ENCODE results near the gene RAP2C. TPM values are rescaled to one million over a fixed set of nuclear protein-coding genes. Genes with fewer than 3 reads are reported as not detected.

RAP2C gene
- total RNA-seq, 1 experiment from 2014 or later, result 27.8 TPM

DNA sequence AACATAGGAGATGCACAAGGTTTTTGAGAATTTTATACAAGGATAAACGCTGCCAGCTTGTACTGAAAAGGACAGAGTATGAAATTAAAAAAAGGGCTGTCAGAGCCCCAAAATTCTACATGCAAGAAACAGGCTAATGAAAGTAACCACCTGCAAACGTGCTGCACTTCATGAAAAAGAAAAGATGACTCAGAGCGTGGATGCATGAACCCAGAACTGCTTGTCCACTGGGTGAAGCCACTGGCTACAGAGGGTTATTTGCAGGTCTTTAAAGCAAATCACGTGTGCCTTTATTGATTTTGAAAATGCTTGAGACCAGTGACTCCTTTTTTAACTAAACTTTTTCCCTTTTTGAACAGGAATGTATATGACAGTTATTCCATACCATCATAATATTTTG, 66.1 kb downstream of the RAP2C start:
- Histone ChIP-seq H3K9me3 (ENCODE audit: insufficient read depth, low read depth) (no peaks in the 10 kb centered on the region), H3K27me3 (ENCODE audit: insufficient read depth, low read depth) (no peaks in the 10 kb centered on the region), H3K36me3 (ENCODE audit: low read depth) (no peaks in the 10 kb centered on the region), H3K27ac (no peak overlapping the region), H4K20me1 (ENCODE audit: insufficient read depth) (no peaks in the 10 kb centered on the region), H3K79me2 (ENCODE audit: low read depth) (no peaks in the 10 kb centered on the region), H3K4me2 (no peak overlapping the region), H3F3A (ENCODE audit: insufficient read depth, low read depth) (no peaks in the 10 kb centered on the region), H3K4me1 (replicated peaks; ENCODE audit: insufficient read depth) (no peaks in the 10 kb centered on the region), H2AFZ (no peak overlapping the region), H3K4me3 (no peak overlapping the region), H3K9me2 (ENCODE audit: insufficient read depth) (no peaks in the 10 kb centered on the region)
- BruUV-seq (replicated peaks), result no TSS peak
- TF ChIP-seq EZH2 (IDR thresholded peaks at IDR 0.05; ENCODE audit: low read depth), result no peak
- TF ChIP-seq, protein P1, sequence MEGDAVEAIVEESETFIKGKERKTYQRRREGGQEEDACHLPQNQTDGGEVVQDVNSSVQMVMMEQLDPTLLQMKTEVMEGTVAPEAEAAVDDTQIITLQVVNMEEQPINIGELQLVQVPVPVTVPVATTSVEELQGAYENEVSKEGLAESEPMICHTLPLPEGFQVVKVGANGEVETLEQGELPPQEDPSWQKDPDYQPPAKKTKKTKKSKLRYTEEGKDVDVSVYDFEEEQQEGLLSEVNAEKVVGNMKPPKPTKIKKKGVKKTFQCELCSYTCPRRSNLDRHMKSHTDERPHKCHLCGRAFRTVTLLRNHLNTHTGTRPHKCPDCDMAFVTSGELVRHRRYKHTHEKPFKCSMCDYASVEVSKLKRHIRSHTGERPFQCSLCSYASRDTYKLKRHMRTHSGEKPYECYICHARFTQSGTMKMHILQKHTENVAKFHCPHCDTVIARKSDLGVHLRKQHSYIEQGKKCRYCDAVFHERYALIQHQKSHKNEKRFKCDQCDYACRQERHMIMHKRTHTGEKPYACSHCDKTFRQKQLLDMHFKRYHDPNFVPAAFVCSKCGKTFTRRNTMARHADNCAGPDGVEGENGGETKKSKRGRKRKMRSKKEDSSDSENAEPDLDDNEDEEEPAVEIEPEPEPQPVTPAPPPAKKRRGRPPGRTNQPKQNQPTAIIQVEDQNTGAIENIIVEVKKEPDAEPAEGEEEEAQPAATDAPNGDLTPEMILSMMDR (conservative IDR thresholded peaks at IDR 0.05), result no peak
- POLR2A ChIA-PET (ENCODE audit: unreplicated experiment), result no interaction called here
- intact Hi-C loops (cut with micrococcal nuclease; ENCODE audit: unreplicated experiment), result no loop called here
- no peak for DNase-seq
- CTCF ChIA-PET, result no interaction called here

Other genes with a start within 250 kb of the RAP2C start
- gene STK26, start 196.1 kb downstream of the RAP2C start, total RNA-seq (2021), result 41.1 and 48.4 TPM in 2 replicates
- gene FRMD7, start 91.4 kb downstream of the RAP2C start, total RNA-seq (2021), result not detected in 2 replicates